SK-N-SH (cell line): ENCODE data around the gene PHAF1. TPM values are rescaled to one million over a fixed set of nuclear protein-coding genes. Genes with fewer than 3 reads are reported as not detected.

Experiments
- CTCF ChIA-PET: fragments of 300-600, 350-600 bp; formaldehyde crosslinking; extraction: SDS; loops from one replicate; lab custom pipeline; 2021; lab: Yijun Ruan, JAX
- POLR2A ChIA-PET: fragments of 350-600 bp; sonication (Branson Sonifier 250); formaldehyde crosslinking; extraction: SDS; loops from one replicate; lab custom pipeline; 2020; ENCODE audit warnings: antibody characterized with exemption, inconsistent platforms; lab: Yijun Ruan, JAX
- DNase-seq: peaks from one replicate; pipeline ENCODE4 v3.0.0; 2012
- H2AFZ ChIP-seq: fragments of 200-600 bp; sonication (generic); 2 replicates; pipeline ENCODE4 v1.8.1; 2016; ENCODE audit warnings: antibody characterized with exemption, mild to moderate bottlenecking, low read depth
- H3F3A ChIP-seq: fragments of 200-600 bp; sonication (generic); replicated peaks from 2 replicates; pipeline ENCODE3; 2016; ENCODE audit warnings: antibody characterized with exemption, mild to moderate bottlenecking; ENCODE audit not compliant: insufficient read depth
- H3K27ac ChIP-seq, 2 experiments: fragments of 200-500 bp in 1 of 2; fragments of 200-600 bp in 1 of 2; sonication (Bioruptor generic) in 1 of 2; sonication (generic), shearing (Covaris generic) in 1 of 2; 2 replicates each; pipeline versions ENCODE4 v1.5.1 to v1.6.1; 2014 to 2016; ENCODE audit warnings: low read depth in 2 of 2, inconsistent platforms in 1 of 2, low read length in 1 of 2, mild to moderate bottlenecking in 1 of 2, mixed read lengths in 1 of 2
- H3K27me3 ChIP-seq: fragments of 200-600 bp; sonication (generic), shearing (Covaris generic); 2 replicates; pipeline ENCODE4 v1.6.1; 2016; ENCODE audit warnings: mixed run types; ENCODE audit not compliant: insufficient read depth
- H3K36me3 ChIP-seq, 2 experiments: fragments of 200-500 bp in 1 of 2; fragments of 200-600 bp in 1 of 2; sonication (Bioruptor generic) in 1 of 2; sonication (generic) in 1 of 2; replicated peaks in 1 of 2; 2 replicates each; pipeline versions ENCODE3 to v1.5.1; 2014 to 2016; ENCODE audit warnings: low read length in 1 of 2, mild to moderate bottlenecking in 1 of 2; ENCODE audit not compliant: insufficient read depth in 2 of 2, control insufficient read depth in 1 of 2
- H3K4me1 ChIP-seq, 2 experiments: fragments of 200-500 bp in 1 of 2; fragments of 200-600 bp in 1 of 2; sonication (Bioruptor generic) in 1 of 2; sonication (generic), shearing (Covaris generic) in 1 of 2; 2 replicates each; pipeline versions ENCODE4 v1.5.1 to v1.6.1; 2014 to 2016; ENCODE audit warnings: low read depth in 1 of 2, low read length in 1 of 2, mixed run types in 1 of 2; ENCODE audit not compliant: insufficient read depth in 2 of 2, control insufficient read depth in 1 of 2
- H3K4me2 ChIP-seq: fragments of 200-600 bp; sonication (generic), shearing (Covaris generic); 2 replicates; pipeline ENCODE4 v1.6.1; 2017; ENCODE audit warnings: mixed run types
- H3K4me3 ChIP-seq, 2 experiments: fragments of 200-500 bp in 1 of 2; fragments of 200-600 bp in 1 of 2; sonication (Bioruptor generic) in 1 of 2; sonication (generic), shearing (Covaris generic) in 1 of 2; 2 replicates each; pipeline versions ENCODE4 v1.5.1 to v1.8.1; 2014 to 2016; ENCODE audit warnings: low read depth in 2 of 2, inconsistent platforms in 1 of 2, low read length in 1 of 2, mild to moderate bottlenecking in 1 of 2, mixed read lengths in 1 of 2, moderate library complexity in 1 of 2
- H3K79me2 ChIP-seq: fragments of 200-600 bp; sonication (generic); 2 replicates; pipeline ENCODE4 v1.8.1; 2017; ENCODE audit warnings: mild to moderate bottlenecking; ENCODE audit not compliant: insufficient read depth
- H3K9ac ChIP-seq: fragments of 200-600 bp; sonication (generic); 2 replicates; pipeline ENCODE4 v1.6.1; 2017; ENCODE audit warnings: mixed run types
- H3K9me2 ChIP-seq: fragments of 200-600 bp; sonication (generic); 2 replicates; pipeline ENCODE4 v1.6.1; 2017; ENCODE audit warnings: mixed run types
- H3K9me3 ChIP-seq: fragments of 200-600 bp; sonication (generic); 2 replicates; pipeline ENCODE4 v1.6.1; 2017; ENCODE audit warnings: mixed run types, mild to moderate bottlenecking, moderate library complexity
- H4K20me1 ChIP-seq: fragments of 200-600 bp; sonication (generic); 2 replicates; pipeline ENCODE4 v1.6.1; 2017; ENCODE audit warnings: mild to moderate bottlenecking, mixed run types; ENCODE audit not compliant: insufficient read depth
- EP300 ChIP-seq, 2 experiments: IDR thresholded peaks; 2 replicates each; pipeline versions ENCODE4 v1.4.0 to v1.6.1; 2012; ENCODE audit warnings: borderline replicate concordance in 1 of 2, low read depth in 1 of 2, low read length in 1 of 2
- FOXM1 ChIP-seq: IDR thresholded peaks from 2 replicates; pipeline ENCODE4 v1.4.0; 2012; ENCODE audit warnings: low read depth, mild to moderate bottlenecking
- MEF2A ChIP-seq: IDR thresholded peaks from 2 replicates; pipeline ENCODE4 v1.4.0; 2012; ENCODE audit warnings: low read depth, borderline replicate concordance
- MXI1 ChIP-seq: IDR thresholded peaks from 2 replicates; pipeline ENCODE4 v1.6.1; 2012; ENCODE audit warnings: mild to moderate bottlenecking, low read depth, low read length, improper control_type of control experiment
- NRF1 ChIP-seq: IDR thresholded peaks from 2 replicates; pipeline ENCODE4 v1.6.1; 2012; ENCODE audit warnings: low read depth, mild to moderate bottlenecking, low read length
- POLR2AphosphoS5 ChIP-seq: IDR thresholded peaks from 2 replicates; pipeline ENCODE4 v1.6.1; 2012; ENCODE audit warnings: low read depth, low read length
- SMC3 ChIP-seq: IDR thresholded peaks from 2 replicates; pipeline ENCODE4 v1.6.1; 2012; ENCODE audit warnings: low read depth, low read length, improper control_type of control experiment
- WGBS: methylation state at CpG from one replicate; pipeline ENCODE4 v1.1.6; 2017; ENCODE audit warnings: low lambda C conversion rate; 5-methylcytosine and 5-hydroxymethylcytosine counted together
- polyA plus RNA-seq, 3 experiments: library from polyadenylated mRNA; depleted of rRNA; stranded (reverse); fragments of >200 nt; gene quantifications; 2 replicates each; pipeline ENCODE4 v1.2.3, GENCODE V29; 2012
- TF ChIP-seq, protein P1 (sequence below): fragments of 150-350 bp; IDR thresholded peaks from 2 replicates; pipeline ENCODE4 v1.6.1; 2016; ENCODE audit warnings: mild to moderate bottlenecking, low read depth, low read length
- TF ChIP-seq, protein P2 (sequence below): IDR thresholded peaks from 2 replicates; pipeline ENCODE4 v1.4.0; 2012; ENCODE audit warnings: low read depth, borderline replicate concordance
- TF ChIP-seq, protein P3 (sequence below): fragments of 200-600 bp; sonication (generic); IDR thresholded peaks from 2 replicates; pipeline ENCODE4 v1.6.1; 2017; ENCODE audit warnings: antibody characterized with exemption, mild to moderate bottlenecking, moderate library complexity
- TF ChIP-seq, protein P4 (sequence below): IDR thresholded peaks from 2 replicates; pipeline ENCODE4 v1.4.0; 2012; ENCODE audit warnings: low read depth, borderline replicate concordance

PHAF1 gene
- polyA plus RNA-seq, 1 of the 3 experiments (the other 2 are of a cell fraction), result 17.3 TPM

DNA sequence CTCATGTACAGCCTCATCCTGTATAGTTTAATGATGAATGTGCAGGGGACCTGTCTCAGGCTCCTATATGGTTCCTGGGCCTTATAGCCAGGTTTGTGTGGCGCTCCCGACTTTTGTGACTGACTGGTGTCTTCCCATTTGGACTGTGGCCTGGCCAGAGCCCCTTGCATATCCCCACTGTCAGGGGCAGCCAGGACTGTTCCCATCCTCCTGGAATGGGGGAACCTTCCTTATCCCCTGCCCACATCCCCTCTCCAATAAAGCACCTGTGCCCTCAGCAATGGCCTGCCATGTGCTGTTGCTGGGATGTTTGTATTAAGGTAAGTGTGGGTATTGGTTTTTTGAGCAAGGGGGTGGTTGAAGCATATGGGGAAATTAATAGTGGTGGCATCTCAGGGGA lies 38.5 kb downstream of the PHAF1 start:
- no peak for TF ChIP-seq EP300 (IDR thresholded peaks at IDR 0.05; ENCODE audit: borderline replicate concordance in 1 of 2, low read depth in 1 of 2, low read length in 1 of 2)
- TF ChIP-seq, protein P1, sequence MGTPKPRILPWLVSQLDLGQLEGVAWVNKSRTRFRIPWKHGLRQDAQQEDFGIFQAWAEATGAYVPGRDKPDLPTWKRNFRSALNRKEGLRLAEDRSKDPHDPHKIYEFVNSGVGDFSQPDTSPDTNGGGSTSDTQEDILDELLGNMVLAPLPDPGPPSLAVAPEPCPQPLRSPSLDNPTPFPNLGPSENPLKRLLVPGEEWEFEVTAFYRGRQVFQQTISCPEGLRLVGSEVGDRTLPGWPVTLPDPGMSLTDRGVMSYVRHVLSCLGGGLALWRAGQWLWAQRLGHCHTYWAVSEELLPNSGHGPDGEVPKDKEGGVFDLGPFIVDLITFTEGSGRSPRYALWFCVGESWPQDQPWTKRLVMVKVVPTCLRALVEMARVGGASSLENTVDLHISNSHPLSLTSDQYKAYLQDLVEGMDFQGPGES, result no peak
- no peak for TF ChIP-seq MEF2A
- no peak for TF ChIP-seq SMC3
- TF ChIP-seq, protein P2, sequence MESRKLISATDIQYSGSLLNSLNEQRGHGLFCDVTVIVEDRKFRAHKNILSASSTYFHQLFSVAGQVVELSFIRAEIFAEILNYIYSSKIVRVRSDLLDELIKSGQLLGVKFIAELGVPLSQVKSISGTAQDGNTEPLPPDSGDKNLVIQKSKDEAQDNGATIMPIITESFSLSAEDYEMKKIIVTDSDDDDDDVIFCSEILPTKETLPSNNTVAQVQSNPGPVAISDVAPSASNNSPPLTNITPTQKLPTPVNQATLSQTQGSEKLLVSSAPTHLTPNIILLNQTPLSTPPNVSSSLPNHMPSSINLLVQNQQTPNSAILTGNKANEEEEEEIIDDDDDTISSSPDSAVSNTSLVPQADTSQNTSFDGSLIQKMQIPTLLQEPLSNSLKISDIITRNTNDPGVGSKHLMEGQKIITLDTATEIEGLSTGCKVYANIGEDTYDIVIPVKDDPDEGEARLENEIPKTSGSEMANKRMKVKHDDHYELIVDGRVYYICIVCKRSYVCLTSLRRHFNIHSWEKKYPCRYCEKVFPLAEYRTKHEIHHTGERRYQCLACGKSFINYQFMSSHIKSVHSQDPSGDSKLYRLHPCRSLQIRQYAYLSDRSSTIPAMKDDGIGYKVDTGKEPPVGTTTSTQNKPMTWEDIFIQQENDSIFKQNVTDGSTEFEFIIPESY, result no peak
- TF ChIP-seq, protein P3, sequence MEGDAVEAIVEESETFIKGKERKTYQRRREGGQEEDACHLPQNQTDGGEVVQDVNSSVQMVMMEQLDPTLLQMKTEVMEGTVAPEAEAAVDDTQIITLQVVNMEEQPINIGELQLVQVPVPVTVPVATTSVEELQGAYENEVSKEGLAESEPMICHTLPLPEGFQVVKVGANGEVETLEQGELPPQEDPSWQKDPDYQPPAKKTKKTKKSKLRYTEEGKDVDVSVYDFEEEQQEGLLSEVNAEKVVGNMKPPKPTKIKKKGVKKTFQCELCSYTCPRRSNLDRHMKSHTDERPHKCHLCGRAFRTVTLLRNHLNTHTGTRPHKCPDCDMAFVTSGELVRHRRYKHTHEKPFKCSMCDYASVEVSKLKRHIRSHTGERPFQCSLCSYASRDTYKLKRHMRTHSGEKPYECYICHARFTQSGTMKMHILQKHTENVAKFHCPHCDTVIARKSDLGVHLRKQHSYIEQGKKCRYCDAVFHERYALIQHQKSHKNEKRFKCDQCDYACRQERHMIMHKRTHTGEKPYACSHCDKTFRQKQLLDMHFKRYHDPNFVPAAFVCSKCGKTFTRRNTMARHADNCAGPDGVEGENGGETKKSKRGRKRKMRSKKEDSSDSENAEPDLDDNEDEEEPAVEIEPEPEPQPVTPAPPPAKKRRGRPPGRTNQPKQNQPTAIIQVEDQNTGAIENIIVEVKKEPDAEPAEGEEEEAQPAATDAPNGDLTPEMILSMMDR, result no peak
- no peak for TF ChIP-seq FOXM1
- TF ChIP-seq NRF1, result no peak
- TF ChIP-seq POLR2AphosphoS5, result no peak
- TF ChIP-seq, protein P4, sequence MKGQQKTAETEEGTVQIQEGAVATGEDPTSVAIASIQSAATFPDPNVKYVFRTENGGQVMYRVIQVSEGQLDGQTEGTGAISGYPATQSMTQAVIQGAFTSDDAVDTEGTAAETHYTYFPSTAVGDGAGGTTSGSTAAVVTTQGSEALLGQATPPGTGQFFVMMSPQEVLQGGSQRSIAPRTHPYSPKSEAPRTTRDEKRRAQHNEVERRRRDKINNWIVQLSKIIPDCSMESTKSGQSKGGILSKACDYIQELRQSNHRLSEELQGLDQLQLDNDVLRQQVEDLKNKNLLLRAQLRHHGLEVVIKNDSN, result no peak
- TF ChIP-seq MXI1, result no peak
- no peaks in the 10 kb centered on the region for H3K9me3 ChIP-seq
- peaks cover 0 to 8% of the 10 kb centered on the region in 2 experiments; a peak in 1 of 4 replicates for H3K4me1 ChIP-seq
- H3F3A ChIP-seq, result peaks cover 8% of the 10 kb centered on the region
- no peaks in the 10 kb centered on the region for H3K9me2 ChIP-seq
- no peak overlapping the region for H3K4me3 ChIP-seq
- H3K27ac ChIP-seq, result no peak overlapping the region
- H3K79me2 ChIP-seq, result no peaks in the 10 kb centered on the region
- DNase-seq, result no peak
- no peaks in the 10 kb centered on the region for H4K20me1 ChIP-seq
- no peak overlapping the region for H3K4me2 ChIP-seq
- peaks cover 13 to 52% of the 10 kb centered on the region in 2 experiments for H3K36me3 ChIP-seq
- POLR2A ChIA-PET, result no interaction called here
- CTCF ChIA-PET, result interaction anchor here (1.1 kb wide), 1 partner anchor 194 kb away, joined by 3 read pairs; no protein-coding TSS in a partner anchor
- WGBS, result 100% methylated on average over 2 of the region's 2 CpGs
- H3K27me3 ChIP-seq, result no peaks in the 10 kb centered on the region
- H2AFZ ChIP-seq, result no peak overlapping the region
- H3K9ac ChIP-seq, result no peak overlapping the region
